Measurements from ENCODE around the gene MACIR. TPM values are rescaled to one million over a fixed set of nuclear protein-coding genes. Genes with fewer than 3 reads are reported as not detected.

MACIR gene
- polyA plus RNA-seq, 3 donors, result 1.2 to 1.9 (median 1.9) TPM

- no peaks in the 10 kb centered on the region for H3K4me1 Mint-ChIP-seq
- H3K4me2 ChIP-seq (replicated peaks; ENCODE audit: extremely low read depth, low read length, poor library complexity, severe bottlenecking), result no peak overlapping the region
- DNase-seq, result no peak
- no peaks in the 10 kb centered on the region for H3K36me3 ChIP-seq (replicated peaks in 1 of 2; ENCODE audit: control insufficient read depth in 1 of 2, insufficient read depth in 2 of 2, low read length in 2 of 2)
- H3K9ac ChIP-seq (ENCODE audit: insufficient read depth, low read length, poor library complexity, severe bottlenecking), result no peak overlapping the region
- H2AFZ ChIP-seq (ENCODE audit: insufficient read depth, low read depth, low read length, poor library complexity, severe bottlenecking), result no peak overlapping the region
- no peaks in the 10 kb centered on the region for H4K20me1 ChIP-seq (ENCODE audit: insufficient read depth, low read length)
- intact Hi-C loops (cut with micrococcal nuclease), result no loop called here
- no peak overlapping the region for H3K27ac ChIP-seq (ENCODE audit: low read depth in 1 of 2, low read length in 2 of 2)
- WGBS (ENCODE audit: insufficient coverage), result 83% methylated on average over 2 of the region's 5 CpGs
- no peaks in the 10 kb centered on the region for H3K27me3 Mint-ChIP-seq (ENCODE audit: low read depth in 3 of 3)
- TF ChIP-seq CTCF (IDR thresholded peaks at IDR 0.05), result no peak
- H3K4me3 Mint-ChIP-seq, result no peak overlapping the region
- no peaks in the 10 kb centered on the region for H3K27me3 ChIP-seq (ENCODE audit: control insufficient read depth in 2 of 2, insufficient read depth in 2 of 2, low read length in 2 of 2)
- H3K27ac Mint-ChIP-seq, result no peak overlapping the region
- H3K9me3 ChIP-seq (replicated peaks in 1 of 2; ENCODE audit: control insufficient read depth in 1 of 2, insufficient read depth in 1 of 2, low read length in 2 of 2), result no peaks in the 10 kb centered on the region
- no peaks in the 10 kb centered on the region for H3K9me3 Mint-ChIP-seq
- H3K4me1 ChIP-seq (ENCODE audit: control insufficient read depth in 1 of 2, insufficient read depth in 2 of 2, low read length in 2 of 2), result no peaks in the 10 kb centered on the region
- no peaks in the 10 kb centered on the region for H3K79me2 ChIP-seq (ENCODE audit: insufficient read depth, low read length)
- no peaks in the 10 kb centered on the region for H3K36me3 Mint-ChIP-seq
- no peak overlapping the region for H3K4me3 ChIP-seq (replicated peaks in 1 of 3; ENCODE audit: low read depth in 2 of 3, low read length in 3 of 3)
These were observed 36.9 kb downstream of the MACIR start for GRCh38 chr5:103295424-103295823.

- WGBS (ENCODE audit: insufficient coverage), result no CpG with 5 or more reads among the region's 3 CpGs
- TF ChIP-seq CTCF (IDR thresholded peaks at IDR 0.05), result no peak
- Mint-ChIP-seq H3K4me3 (no peak overlapping the region), H3K9me3 (no peaks in the 10 kb centered on the region), H3K4me1 (no peaks in the 10 kb centered on the region), H3K36me3 (no peaks in the 10 kb centered on the region), H3K27me3 (ENCODE audit: low read depth in 3 of 3) (no peaks in the 10 kb centered on the region), H3K27ac (no peak overlapping the region)
- Histone ChIP-seq H3K9me3 (replicated peaks in 1 of 2; ENCODE audit: control insufficient read depth in 1 of 2, insufficient read depth in 1 of 2, low read length in 2 of 2) (no peaks in the 10 kb centered on the region), H3K79me2 (ENCODE audit: insufficient read depth, low read length) (no peaks in the 10 kb centered on the region), H3K36me3 (replicated peaks in 1 of 2; ENCODE audit: control insufficient read depth in 1 of 2, insufficient read depth in 2 of 2, low read length in 2 of 2) (no peaks in the 10 kb centered on the region), H3K4me1 (ENCODE audit: control insufficient read depth in 1 of 2, insufficient read depth in 2 of 2, low read length in 2 of 2) (no peaks in the 10 kb centered on the region), H3K9ac (ENCODE audit: insufficient read depth, low read length, poor library complexity, severe bottlenecking) (no peak overlapping the region), H3K4me3 (replicated peaks in 1 of 3; ENCODE audit: low read depth in 2 of 3, low read length in 3 of 3) (no peak overlapping the region), H3K27ac (ENCODE audit: low read depth in 1 of 2, low read length in 2 of 2) (no peak overlapping the region), H3K27me3 (ENCODE audit: control insufficient read depth in 2 of 2, insufficient read depth in 2 of 2, low read length in 2 of 2) (no peaks in the 10 kb centered on the region), H2AFZ (ENCODE audit: insufficient read depth, low read depth, low read length, poor library complexity, severe bottlenecking) (no peak overlapping the region), H3K4me2 (replicated peaks; ENCODE audit: extremely low read depth, low read length, poor library complexity, severe bottlenecking) (no peak overlapping the region), H4K20me1 (ENCODE audit: insufficient read depth, low read length) (no peaks in the 10 kb centered on the region)
- no peak for DNase-seq
- intact Hi-C loops (cut with micrococcal nuclease), result no loop called here
These were observed 37.3 kb downstream of the MACIR start for GRCh38 chr5:103295871-103296270.
